PC-3 (cell line): ENCODE results near the gene ATAD3B. TPM values are rescaled to one million over a fixed set of nuclear protein-coding genes. Genes with fewer than 3 reads are reported as not detected.
"Not testable (repeated sequence)": the region's sequence is repeated elsewhere in the genome, so short reads cannot be mapped to it uniquely, and the experiment has no call there.

Experiments
- ATAC-seq: fragments of 200-7000 bp; cut with Tn5 transposase; 2 replicates; pipeline ENCODE4 v1.9.1; 2020; ENCODE audit warnings: mild to moderate bottlenecking, moderate library complexity
- BruUV-seq: library from RNA; stranded (reverse); fragments of 400-500 nt; replicated peaks from 2 replicates; lab custom pipeline; 2021; lab: Mats Ljungman, UMichigan
- CTCF ChIA-PET: fragments of 300-600 bp; sonication (Branson Sonifier 250); formaldehyde crosslinking; loops from one replicate; lab custom pipeline; 2022; ENCODE audit warnings: antibody characterized with exemption; lab: Charles Lee
- POLR2A ChIA-PET: fragments of 300-600 bp; sonication (Branson Sonifier 250); formaldehyde crosslinking; loops from one replicate; lab custom pipeline; 2022; ENCODE audit warnings: antibody characterized with exemption; ENCODE audit not compliant: unreplicated experiment; lab: Charles Lee
- DNase-seq: peaks from one replicate; pipeline ENCODE4 v3.0.0-alpha.2; 2015
- H2AFZ ChIP-seq: fragments of 300-600 bp; sonication (generic); 2 replicates; pipeline ENCODE4 v1.6.0; 2016; ENCODE audit warnings: antibody characterized with exemption, low read length
- H3F3A ChIP-seq: fragments of 300-600 bp; sonication (generic); one replicate; pipeline ENCODE4 v1.6.0; 2017; ENCODE audit warnings: antibody characterized with exemption, low read length, control low read depth, mild to moderate bottlenecking; ENCODE audit not compliant: unreplicated experiment
- H3K27ac ChIP-seq: fragments of 300-600 bp; sonication (generic); 2 replicates; pipeline ENCODE4 v1.5.1; 2016; ENCODE audit warnings: mild to moderate bottlenecking, low read length
- H3K27me3 ChIP-seq: fragments of 300-600 bp; sonication (generic); 2 replicates; pipeline ENCODE4 v1.6.1; 2016; ENCODE audit warnings: low read length, mixed read lengths
- H3K36me3 ChIP-seq: fragments of 300-600 bp; sonication (generic); 2 replicates; pipeline ENCODE4 v1.6.1; 2016; ENCODE audit warnings: low read depth, mixed run types, low read length, mixed read lengths
- H3K4me1 ChIP-seq: fragments of 300-600 bp; sonication (generic); 2 replicates; pipeline ENCODE4 v1.5.1; 2016; ENCODE audit warnings: low read length; ENCODE audit not compliant: insufficient read depth
- H3K4me2 ChIP-seq: fragments of 300-600 bp; sonication (generic); 2 replicates; pipeline ENCODE4 v1.6.0; 2016; ENCODE audit warnings: low read length
- H3K4me3 ChIP-seq: fragments of 300-600 bp; sonication (generic); 2 replicates; pipeline ENCODE4 v1.5.1; 2016; ENCODE audit warnings: mild to moderate bottlenecking, low read length, mixed read lengths
- H3K79me2 ChIP-seq: fragments of 300-600 bp; sonication (generic); 2 replicates; pipeline ENCODE4 v1.6.1; 2017; ENCODE audit warnings: low read length, mixed read lengths
- H3K9ac ChIP-seq: fragments of 300-600 bp; sonication (generic); 2 replicates; pipeline ENCODE4 v1.6.0; 2016; ENCODE audit warnings: mild to moderate bottlenecking, low read length
- H3K9me2 ChIP-seq: fragments of 300-600 bp; sonication (generic); replicated peaks from 2 replicates; pipeline ENCODE4 v1.6.1; 2016; ENCODE audit warnings: mixed run types, low read length, mixed read lengths
- H3K9me3 ChIP-seq: fragments of 300-600 bp; sonication (generic); 2 replicates; pipeline ENCODE4 v1.6.1; 2016; ENCODE audit warnings: low read length, mixed read lengths
- H4K20me1 ChIP-seq: fragments of 300-600 bp; sonication (generic); 2 replicates; pipeline ENCODE4 v1.6.1; 2016; ENCODE audit warnings: low read length, mixed read lengths
- EZH2 ChIP-seq: fragments of 300-600 bp; sonication (generic); IDR thresholded peaks from one replicate; pipeline ENCODE4 v1.6.1; 2017; ENCODE audit warnings: antibody characterized with exemption, mild to moderate bottlenecking, low read length; ENCODE audit not compliant: unreplicated experiment
- EZH2phosphoT487 ChIP-seq: fragments of 300-600 bp; sonication (generic); IDR thresholded peaks from 2 replicates; pipeline ENCODE4 v1.6.1; 2018; ENCODE audit warnings: mild to moderate bottlenecking, antibody characterized with exemption, low read length, borderline replicate concordance
- intact Hi-C: fragments of 100-400 bp; cut with micrococcal nuclease; formaldehyde crosslinking; loops from 2 replicates; pipeline ENCODE4 v1.9.0; 2023
- total RNA-seq: library from RNA; depleted of rRNA; stranded (reverse); fragments of >200 nt; gene quantifications from 2 replicates; pipeline ENCODE4 v1.2.3, GENCODE V29; 2014
- TF ChIP-seq, protein P1 (sequence below): fragments of 300-600 bp; sonication (generic); conservative IDR thresholded peaks from 2 replicates; pipeline ENCODE4 v1.5.1; 2017; ENCODE audit warnings: antibody characterized with exemption, low read depth, mild to moderate bottlenecking, low read length

Gene ATAD3B
- total RNA-seq, 1 experiment from 2014 or later: 140 TPM

DNA sequence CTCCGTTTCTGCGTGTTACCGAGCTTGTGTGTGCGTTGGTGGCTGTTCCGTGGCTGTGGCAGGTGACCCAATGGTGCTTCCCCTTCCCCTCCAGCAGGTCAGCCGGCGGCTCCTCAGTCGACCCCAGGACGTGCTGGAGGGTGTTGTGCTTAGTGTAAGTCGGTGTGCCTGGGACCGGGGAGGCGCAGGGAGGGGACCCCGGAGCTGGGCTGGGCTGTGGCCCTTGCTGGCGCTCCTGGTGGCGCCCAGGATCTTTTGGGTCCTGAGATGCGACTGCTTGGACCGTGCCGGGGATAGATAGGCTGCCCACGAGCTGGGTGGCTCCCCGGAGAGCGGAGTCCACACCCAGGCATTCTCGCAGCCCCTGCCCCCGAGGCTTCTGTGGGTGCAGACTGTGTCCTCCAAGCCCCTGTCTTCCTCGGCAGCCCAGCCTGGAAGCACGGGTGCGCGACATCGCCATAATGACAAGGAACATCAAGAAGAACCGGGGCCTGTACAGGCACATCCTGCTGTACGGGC, 16.1 kb upstream of the ATAD3B start:
- DNase-seq: no peak
- no peak for ATAC-seq
- TF ChIP-seq EZH2phosphoT487 (no peak), EZH2 (no peak)
- TF ChIP-seq, protein P1, sequence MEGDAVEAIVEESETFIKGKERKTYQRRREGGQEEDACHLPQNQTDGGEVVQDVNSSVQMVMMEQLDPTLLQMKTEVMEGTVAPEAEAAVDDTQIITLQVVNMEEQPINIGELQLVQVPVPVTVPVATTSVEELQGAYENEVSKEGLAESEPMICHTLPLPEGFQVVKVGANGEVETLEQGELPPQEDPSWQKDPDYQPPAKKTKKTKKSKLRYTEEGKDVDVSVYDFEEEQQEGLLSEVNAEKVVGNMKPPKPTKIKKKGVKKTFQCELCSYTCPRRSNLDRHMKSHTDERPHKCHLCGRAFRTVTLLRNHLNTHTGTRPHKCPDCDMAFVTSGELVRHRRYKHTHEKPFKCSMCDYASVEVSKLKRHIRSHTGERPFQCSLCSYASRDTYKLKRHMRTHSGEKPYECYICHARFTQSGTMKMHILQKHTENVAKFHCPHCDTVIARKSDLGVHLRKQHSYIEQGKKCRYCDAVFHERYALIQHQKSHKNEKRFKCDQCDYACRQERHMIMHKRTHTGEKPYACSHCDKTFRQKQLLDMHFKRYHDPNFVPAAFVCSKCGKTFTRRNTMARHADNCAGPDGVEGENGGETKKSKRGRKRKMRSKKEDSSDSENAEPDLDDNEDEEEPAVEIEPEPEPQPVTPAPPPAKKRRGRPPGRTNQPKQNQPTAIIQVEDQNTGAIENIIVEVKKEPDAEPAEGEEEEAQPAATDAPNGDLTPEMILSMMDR: no peak
- no peak overlapping the region for H3K4me2 ChIP-seq
- H3K4me3 ChIP-seq: no peak overlapping the region
- no peaks in the 10 kb centered on the region for H4K20me1 ChIP-seq
- H3K36me3 ChIP-seq: no peaks in the 10 kb centered on the region
- H3K79me2 ChIP-seq: no peaks in the 10 kb centered on the region
- H3K4me1 ChIP-seq: no peaks in the 10 kb centered on the region
- no peaks in the 10 kb centered on the region for H3K27me3 ChIP-seq
- ChIA-PET POLR2A (no interaction called here), CTCF (no interaction called here)
- no peak overlapping the region for H3K9ac ChIP-seq
- H3F3A ChIP-seq: no peaks in the 10 kb centered on the region
- H3K9me2 ChIP-seq: no peaks in the 10 kb centered on the region
- no peak overlapping the region for H3K27ac ChIP-seq
- intact Hi-C loops: no loop called here
- BruUV-seq: no TSS peak
- no peak overlapping the region for H2AFZ ChIP-seq
- no peaks in the 10 kb centered on the region for H3K9me3 ChIP-seq

DNA sequence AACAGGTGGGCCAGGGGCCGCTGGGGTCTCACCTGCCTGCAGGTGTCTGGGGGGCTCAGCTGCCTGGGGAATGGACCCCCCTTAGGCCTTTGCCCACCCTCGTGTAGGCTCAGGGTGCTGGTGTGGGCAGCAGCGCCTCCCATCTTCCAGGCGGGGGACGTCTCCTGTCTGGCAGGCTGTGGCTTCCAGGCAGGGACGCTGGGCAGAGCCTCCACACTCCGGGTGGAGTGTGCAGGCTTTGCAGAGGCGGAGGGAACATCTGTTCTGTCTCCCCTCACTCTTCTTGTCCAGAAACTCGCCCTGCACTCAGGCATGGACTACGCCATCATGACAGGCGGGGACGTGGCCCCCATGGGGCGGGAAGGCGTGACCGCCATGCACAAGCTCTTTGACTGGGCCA, 15.6 kb upstream of the ATAD3B start:
- H3K9me3 ChIP-seq, H3K9ac ChIP-seq, ATAC-seq, H4K20me1 ChIP-seq, DNase-seq, H3K27me3 ChIP-seq, H2AFZ ChIP-seq, H3F3A ChIP-seq, BruUV-seq, H3K4me2 ChIP-seq, H3K9me2 ChIP-seq, H3K4me1 ChIP-seq, POLR2A ChIA-PET, intact Hi-C loops, H3K79me2 ChIP-seq, H3K4me3 ChIP-seq, CTCF ChIA-PET, H3K27ac ChIP-seq, H3K36me3 ChIP-seq: not testable (repeated sequence)

DNA sequence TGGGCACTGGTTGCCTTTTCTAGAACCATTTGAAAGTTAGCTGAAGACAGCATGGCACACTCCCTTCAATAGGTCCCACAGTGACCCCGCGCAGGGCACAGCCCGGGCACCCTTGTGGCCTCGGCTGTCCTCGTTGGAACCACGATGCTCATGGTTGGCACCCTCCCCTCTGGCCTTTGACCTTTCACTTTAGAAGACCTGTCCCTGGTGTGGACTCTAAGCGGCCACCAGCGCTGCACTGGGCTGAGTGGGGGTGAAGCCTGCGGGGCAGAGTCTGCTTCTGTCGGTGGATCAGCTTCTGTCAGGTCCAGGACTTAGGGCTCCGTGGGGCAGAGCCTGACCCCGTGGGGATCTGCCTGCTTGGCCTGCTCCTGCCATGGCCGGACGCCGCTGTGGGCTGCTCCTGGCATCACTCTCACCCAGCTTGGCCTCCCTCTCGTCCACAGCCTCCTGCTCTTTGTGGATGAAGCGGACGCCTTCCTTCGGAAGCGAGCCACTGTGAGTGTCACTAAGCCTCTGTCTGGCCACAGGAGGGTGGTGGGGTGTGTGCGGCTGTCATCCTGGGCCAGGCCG, 14.8 kb upstream of the ATAD3B start:
- H3K4me1 ChIP-seq, H3K27ac ChIP-seq, CTCF ChIA-PET, H3K9me2 ChIP-seq, H3K9me3 ChIP-seq, H3K4me3 ChIP-seq, H4K20me1 ChIP-seq, H3K4me2 ChIP-seq, H3K27me3 ChIP-seq, DNase-seq, intact Hi-C loops, BruUV-seq, H3F3A ChIP-seq, POLR2A ChIA-PET, H3K9ac ChIP-seq, ATAC-seq, H3K79me2 ChIP-seq, H3K36me3 ChIP-seq, H2AFZ ChIP-seq: not testable (repeated sequence)

DNA sequence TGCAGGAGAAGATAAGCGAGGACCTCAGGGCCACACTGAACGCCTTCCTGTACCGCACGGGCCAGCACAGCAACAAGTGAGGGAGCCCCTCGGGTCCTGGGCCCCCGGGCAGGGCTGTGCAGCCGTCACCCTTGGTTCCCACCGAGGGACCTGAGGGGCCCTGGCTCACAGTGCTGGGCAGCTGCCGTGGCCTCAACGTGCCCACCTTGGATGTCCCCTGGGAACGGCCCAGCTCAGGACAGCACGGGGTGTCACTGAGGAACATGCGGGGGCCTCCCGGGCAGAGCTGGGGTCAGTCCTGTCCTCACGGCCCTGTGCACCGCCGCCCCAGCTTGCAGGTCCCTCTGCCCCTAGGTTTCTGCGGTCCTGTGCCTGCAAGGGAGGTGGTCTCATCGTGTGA, 12.4 kb upstream of the ATAD3B start:
- H3K27ac ChIP-seq, H3K4me2 ChIP-seq, ATAC-seq, H3K36me3 ChIP-seq, H3K9me2 ChIP-seq, H3K9me3 ChIP-seq, H3K4me1 ChIP-seq, H3K27me3 ChIP-seq, H3F3A ChIP-seq, H3K4me3 ChIP-seq, intact Hi-C loops, CTCF ChIA-PET, BruUV-seq, H3K9ac ChIP-seq, H3K79me2 ChIP-seq, H4K20me1 ChIP-seq, H2AFZ ChIP-seq, DNase-seq: not testable (repeated sequence)
- POLR2A ChIA-PET: interaction anchor here (0.7 kb wide), 1 partner anchor 48 kb away, joined by 5 read pairs; no protein-coding TSS in a partner anchor

DNA sequence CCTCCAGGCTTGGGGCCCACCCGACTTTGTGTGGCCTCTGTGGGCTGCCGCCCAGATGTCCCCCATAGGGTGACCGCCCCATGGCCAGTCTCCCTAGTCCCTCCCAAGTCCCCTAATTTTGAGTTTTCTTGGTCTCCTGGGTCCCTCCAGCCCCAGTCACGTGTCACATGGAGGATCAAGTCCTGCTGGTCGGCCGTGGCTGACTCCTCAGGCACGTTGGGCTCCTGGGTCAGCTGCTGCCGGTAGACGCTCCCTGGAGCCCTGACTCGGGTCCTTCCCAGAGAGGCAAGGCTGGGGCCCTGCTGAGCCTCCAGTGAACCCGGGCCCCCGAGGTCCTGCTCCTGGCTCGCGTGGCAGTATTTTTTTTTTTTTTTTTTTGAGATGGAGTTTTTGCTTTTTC, 11.9 kb upstream of the ATAD3B start:
- DNase-seq, H3K4me3 ChIP-seq, H3K9me2 ChIP-seq, H3K9me3 ChIP-seq, H3K9ac ChIP-seq, H4K20me1 ChIP-seq, POLR2A ChIA-PET, H3K27ac ChIP-seq, H2AFZ ChIP-seq, intact Hi-C loops, H3F3A ChIP-seq, CTCF ChIA-PET, H3K27me3 ChIP-seq, H3K36me3 ChIP-seq, H3K79me2 ChIP-seq, ATAC-seq, BruUV-seq, H3K4me1 ChIP-seq, H3K4me2 ChIP-seq: not testable (repeated sequence)
